H9 (cell line): ENCODE measurements around the gene ZNF622. TPM values are rescaled to one million over a fixed set of nuclear protein-coding genes. Genes with fewer than 3 reads are reported as not detected.

Experiments
- DNase-seq: peaks from one replicate; pipeline ENCODE4 v3.0.0-alpha.2; 2017
- H2AFZ ChIP-seq: one replicate; pipeline ENCODE4 v1.6.1; 2013; ENCODE audit warnings: mild to moderate bottlenecking, low read length, control low read depth, moderate library complexity
- H2AK5ac ChIP-seq: 2 replicates; pipeline ENCODE4 v1.6.1; 2013; ENCODE audit warnings: low read length, control low read depth, mixed read lengths; ENCODE audit not compliant: insufficient read length
- H2BK120ac ChIP-seq: one replicate; pipeline ENCODE4 v1.6.1; 2013; ENCODE audit warnings: low read depth, mild to moderate bottlenecking, low read length, control low read depth, inconsistent platforms; ENCODE audit not compliant: poor library complexity, severe bottlenecking
- H2BK12ac ChIP-seq: 2 replicates; pipeline ENCODE4 v1.6.1; 2013; ENCODE audit warnings: low read length, control low read depth, mixed read lengths, low read depth; ENCODE audit not compliant: insufficient read length
- H2BK15ac ChIP-seq: 2 replicates; pipeline ENCODE4 v1.6.1; 2013; ENCODE audit warnings: low read depth, low read length, control low read depth
- H2BK20ac ChIP-seq: one replicate; pipeline ENCODE4 v1.6.1; 2013; ENCODE audit warnings: low read depth, mild to moderate bottlenecking, low read length, control low read depth, inconsistent platforms; ENCODE audit not compliant: poor library complexity, severe bottlenecking
- H2BK5ac ChIP-seq: 2 replicates; pipeline ENCODE4 v1.6.1; 2013; ENCODE audit warnings: low read length, control low read depth, mixed read lengths; ENCODE audit not compliant: insufficient read length
- H3K14ac ChIP-seq: 2 replicates; pipeline ENCODE4 v1.6.1; 2013; ENCODE audit warnings: low read length, control low read depth; ENCODE audit not compliant: insufficient read depth
- H3K18ac ChIP-seq: 2 replicates; pipeline ENCODE4 v1.6.1; 2013; ENCODE audit warnings: low read depth, mild to moderate bottlenecking, mixed read lengths, low read length, control low read depth; ENCODE audit not compliant: insufficient read length
- H3K23ac ChIP-seq: 2 replicates; pipeline ENCODE4 v1.6.1; 2013; ENCODE audit warnings: low read length, control low read depth, mixed read lengths, low read depth; ENCODE audit not compliant: insufficient read length
- H3K23me2 ChIP-seq: 2 replicates; pipeline ENCODE4 v1.6.1; 2013; ENCODE audit warnings: low read depth, mild to moderate bottlenecking, mixed read lengths, low read length, control low read depth; ENCODE audit not compliant: insufficient read length, poor library complexity, severe bottlenecking
- H3K27ac ChIP-seq: 2 replicates; pipeline ENCODE4 v1.5.1; 2013; ENCODE audit warnings: low read length, control low read depth, mixed read lengths, low read depth; ENCODE audit not compliant: insufficient read length
- H3K27me3 ChIP-seq: 2 replicates; pipeline ENCODE4 v1.6.1; 2013; ENCODE audit warnings: low read length, control low read depth, inconsistent platforms; ENCODE audit not compliant: insufficient read depth
- H3K4ac ChIP-seq: 2 replicates; pipeline ENCODE4 v1.6.1; 2013; ENCODE audit warnings: low read depth, mild to moderate bottlenecking, control low read depth, inconsistent platforms, low read length, moderate library complexity
- H3K4me1 ChIP-seq: 2 replicates; pipeline ENCODE4 v1.6.1; 2013; ENCODE audit warnings: low read length, control low read depth, inconsistent platforms; ENCODE audit not compliant: insufficient read depth
- H3K4me2 ChIP-seq: 2 replicates; pipeline ENCODE4 v1.6.1; 2013; ENCODE audit warnings: low read length, control low read depth, mixed read lengths; ENCODE audit not compliant: insufficient read length, insufficient read depth
- H3K56ac ChIP-seq: 2 replicates; pipeline ENCODE4 v1.6.1; 2013; ENCODE audit warnings: low read depth, mild to moderate bottlenecking, mixed read lengths, low read length, control low read depth; ENCODE audit not compliant: insufficient read length
- H3K79me1 ChIP-seq: 2 replicates; pipeline ENCODE4 v1.6.1; 2013; ENCODE audit warnings: low read depth, mild to moderate bottlenecking, moderate library complexity, low read length, control low read depth, inconsistent platforms; ENCODE audit not compliant: insufficient read depth, poor library complexity, severe bottlenecking
- H3K79me2 ChIP-seq: 2 replicates; pipeline ENCODE4 v1.6.1; 2013; ENCODE audit warnings: low read length, control low read depth, inconsistent platforms; ENCODE audit not compliant: insufficient read depth
- H3K9ac ChIP-seq: 2 replicates; pipeline ENCODE4 v1.6.1; 2013; ENCODE audit warnings: low read length, control low read depth, mixed read lengths; ENCODE audit not compliant: insufficient read length; ENCODE audit errors: extremely low read depth
- H3K9me3 ChIP-seq: one replicate; pipeline ENCODE4 v1.6.1; 2013; ENCODE audit warnings: low read depth, low read length, inconsistent platforms; ENCODE audit not compliant: control insufficient read depth
- H3T11ph ChIP-seq: one replicate; pipeline ENCODE4 v1.6.1; 2013; ENCODE audit warnings: mild to moderate bottlenecking, low read length, control low read depth, inconsistent platforms
- H4K20me1 ChIP-seq: one replicate; pipeline ENCODE4 v1.6.1; 2013; ENCODE audit not compliant: control insufficient read depth, insufficient read length, insufficient read depth
- H4K5ac ChIP-seq: 2 replicates; pipeline ENCODE4 v1.6.1; 2013; ENCODE audit warnings: low read depth, mild to moderate bottlenecking, mixed read lengths, low read length, control low read depth; ENCODE audit not compliant: insufficient read length
- H4K8ac ChIP-seq: replicated peaks from 2 replicates; pipeline ENCODE4 v1.6.1; 2013; ENCODE audit warnings: low read length, control low read depth, mixed read lengths, low read depth; ENCODE audit not compliant: insufficient read length
- H4K91ac ChIP-seq: 2 replicates; pipeline ENCODE4 v1.6.1; 2013; ENCODE audit warnings: low read depth, mild to moderate bottlenecking, moderate library complexity, mixed read lengths, low read length, control low read depth; ENCODE audit not compliant: insufficient read length
- H3K27ac Mint-ChIP-seq, 3 experiments: 2 replicates in 2 of 3; 3 replicates in 1 of 3; pipeline ENCODE4 v1.8.0; 2020 to 2021; ENCODE audit warnings: mixed read lengths in 3 of 3, mild to moderate bottlenecking in 1 of 3, moderate library complexity in 1 of 3
- H3K27me3 Mint-ChIP-seq: 2 replicates; pipeline ENCODE4 v1.8.0; 2021; ENCODE audit warnings: low read depth, mild to moderate bottlenecking, moderate library complexity, mixed read lengths
- H3K36me3 Mint-ChIP-seq, 3 experiments: 2 replicates in 2 of 3; 3 replicates in 1 of 3; pipeline ENCODE4 v1.8.0; 2020 to 2021; ENCODE audit warnings: low read depth in 3 of 3, mixed read lengths in 3 of 3; ENCODE audit not compliant: insufficient read depth in 1 of 3
- H3K4me1 Mint-ChIP-seq, 2 experiments: 2 replicates each; pipeline ENCODE4 v1.8.0; 2020; ENCODE audit warnings: mixed read lengths in 2 of 2
- H3K4me3 Mint-ChIP-seq, 2 experiments: 2 replicates in 1 of 2; 3 replicates in 1 of 2; pipeline ENCODE4 v1.8.0; 2020 to 2021; ENCODE audit warnings: mild to moderate bottlenecking in 2 of 2, mixed read lengths in 2 of 2, moderate library complexity in 1 of 2
- H3K9me3 Mint-ChIP-seq, 2 experiments: 2 replicates in 1 of 2; 3 replicates in 1 of 2; pipeline ENCODE4 v1.8.0; 2020; ENCODE audit warnings: mild to moderate bottlenecking in 2 of 2, mixed read lengths in 2 of 2, moderate library complexity in 1 of 2
- WGBS: extraction: QIAGEN DNeasy Blood & Tissue Kit; methylation state at CpG from one replicate; pipeline ENCODE4 v1.1.7; 2013; ENCODE audit warnings: missing lambda C conversion rate, low lambda C conversion rate, mixed read lengths; ENCODE audit not compliant: insufficient read length; ENCODE audit errors: extremely low coverage; 5-methylcytosine and 5-hydroxymethylcytosine counted together
- total RNA-seq: library from RNA; stranded (reverse); gene quantifications from 2 replicates; pipeline ENCODE4 v1.2.1, GENCODE V29; 2021
- TF ChIP-seq, protein P1 (sequence below): fragments of 200-600 bp; sonication (generic); conservative IDR thresholded peaks from 3 replicates; pipeline ENCODE4 v1.8.0; 2021; ENCODE audit warnings: antibody characterized with exemption, mild to moderate bottlenecking

ZNF622 gene
- total RNA-seq, 1 experiment from 2014 or later: 42.2 TPM

DNA sequence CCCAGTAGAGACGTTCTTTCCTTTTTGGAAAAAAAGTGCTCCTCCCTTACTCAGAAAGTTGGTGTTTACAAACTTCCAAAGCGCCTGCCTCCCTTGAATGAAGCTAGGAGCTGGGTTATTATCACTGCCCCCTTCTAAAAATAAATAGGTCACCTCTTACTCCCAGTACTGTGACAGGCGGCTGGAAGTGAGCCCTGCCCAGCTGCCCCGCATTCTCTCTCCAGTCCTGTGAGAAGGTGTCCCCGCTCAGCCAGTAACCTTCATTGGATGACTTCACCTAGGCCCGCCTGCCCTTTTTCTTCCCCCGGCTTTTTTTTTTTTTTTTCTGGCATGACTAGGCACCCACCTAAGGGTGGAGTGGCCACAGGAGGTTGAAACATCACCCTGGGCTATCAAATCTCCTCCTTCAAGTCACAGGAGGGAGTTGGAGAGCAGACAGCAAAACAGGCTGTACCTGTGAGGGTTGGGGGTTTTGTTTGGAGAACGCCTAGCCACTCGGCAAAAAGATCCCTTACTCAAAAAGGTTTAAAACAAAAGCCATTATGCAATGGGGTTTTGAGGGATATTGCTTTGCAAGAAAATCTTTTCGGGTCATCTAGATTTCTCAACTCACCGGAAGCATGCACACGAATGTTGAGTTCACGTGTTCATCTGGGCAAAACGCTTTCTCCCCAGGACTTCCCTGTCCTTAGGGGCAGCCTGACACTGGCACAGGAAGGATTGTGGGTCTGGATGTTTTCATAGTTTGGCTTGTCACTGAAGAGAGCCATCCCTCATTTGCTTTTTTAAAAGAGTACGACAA lies 43.3 kb upstream of the ZNF622 start:
- no peaks in the 10 kb centered on the region for H3K79me2 ChIP-seq
- H2BK5ac ChIP-seq: no peak overlapping the region
- H2AK5ac ChIP-seq: no peak overlapping the region
- no peaks in the 10 kb centered on the region for H4K20me1 ChIP-seq
- no peak overlapping the region for H4K8ac ChIP-seq
- Mint-ChIP-seq H3K4me3 (no peak overlapping the region), H3K4me1 (peaks cover 9 to 10% of the 10 kb centered on the region in 2 experiments), H3K27ac (peak overlapping the region; percentile 32 to 96 (median 89); a peak in 6 of 7 replicates), H3K36me3 (no peaks in the 10 kb centered on the region), H3K27me3 (no peaks in the 10 kb centered on the region), H3K9me3 (no peaks in the 10 kb centered on the region)
- no peak overlapping the region for H3T11ph ChIP-seq
- peak; percentile 74 for DNase-seq
- H3K27ac ChIP-seq: no peak overlapping the region
- no CpG with 5 or more reads among the region's 15 CpGs for WGBS
- H3K4me2 ChIP-seq: no peak overlapping the region
- H2BK20ac ChIP-seq: no peak overlapping the region
- TF ChIP-seq, protein P1, sequence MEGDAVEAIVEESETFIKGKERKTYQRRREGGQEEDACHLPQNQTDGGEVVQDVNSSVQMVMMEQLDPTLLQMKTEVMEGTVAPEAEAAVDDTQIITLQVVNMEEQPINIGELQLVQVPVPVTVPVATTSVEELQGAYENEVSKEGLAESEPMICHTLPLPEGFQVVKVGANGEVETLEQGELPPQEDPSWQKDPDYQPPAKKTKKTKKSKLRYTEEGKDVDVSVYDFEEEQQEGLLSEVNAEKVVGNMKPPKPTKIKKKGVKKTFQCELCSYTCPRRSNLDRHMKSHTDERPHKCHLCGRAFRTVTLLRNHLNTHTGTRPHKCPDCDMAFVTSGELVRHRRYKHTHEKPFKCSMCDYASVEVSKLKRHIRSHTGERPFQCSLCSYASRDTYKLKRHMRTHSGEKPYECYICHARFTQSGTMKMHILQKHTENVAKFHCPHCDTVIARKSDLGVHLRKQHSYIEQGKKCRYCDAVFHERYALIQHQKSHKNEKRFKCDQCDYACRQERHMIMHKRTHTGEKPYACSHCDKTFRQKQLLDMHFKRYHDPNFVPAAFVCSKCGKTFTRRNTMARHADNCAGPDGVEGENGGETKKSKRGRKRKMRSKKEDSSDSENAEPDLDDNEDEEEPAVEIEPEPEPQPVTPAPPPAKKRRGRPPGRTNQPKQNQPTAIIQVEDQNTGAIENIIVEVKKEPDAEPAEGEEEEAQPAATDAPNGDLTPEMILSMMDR: no peak
- no peak overlapping the region for H2BK120ac ChIP-seq
- H4K91ac ChIP-seq: no peak overlapping the region
- H3K4me1 ChIP-seq: no peaks in the 10 kb centered on the region
- no peaks in the 10 kb centered on the region for H3K27me3 ChIP-seq
- no peak overlapping the region for H3K14ac ChIP-seq
- H3K79me1 ChIP-seq: no peaks in the 10 kb centered on the region
- no peak overlapping the region for H2AFZ ChIP-seq
- peak overlapping the region; percentile 35 for H3K18ac ChIP-seq
- no peaks in the 10 kb centered on the region for H3K9me3 ChIP-seq
- H3K23ac ChIP-seq: no peak overlapping the region
- peak overlapping the region; percentile 21 for H3K9ac ChIP-seq
- H2BK12ac ChIP-seq: no peak overlapping the region
- no peak overlapping the region for H2BK15ac ChIP-seq
- H3K4ac ChIP-seq: no peak overlapping the region
- H4K5ac ChIP-seq: no peak overlapping the region
- H3K23me2 ChIP-seq: no peaks in the 10 kb centered on the region
- H3K56ac ChIP-seq: no peak overlapping the region
